Measurements from ENCODE around the gene SLC9A4. TPM values are rescaled to one million over a fixed set of nuclear protein-coding genes. Genes with fewer than 3 reads are reported as not detected.

SLC9A4 gene
- total RNA-seq, 1 donor from 2014 or later, result 1.3 TPM

GRCh38 chr2:102504833-102505232 lies 31.8 kb downstream of the SLC9A4 start:
- no peak for DNase-seq

GRCh38 chr2:102505290-102505689 lies 32.3 kb downstream of the SLC9A4 start:
- no peak for DNase-seq

DNA sequence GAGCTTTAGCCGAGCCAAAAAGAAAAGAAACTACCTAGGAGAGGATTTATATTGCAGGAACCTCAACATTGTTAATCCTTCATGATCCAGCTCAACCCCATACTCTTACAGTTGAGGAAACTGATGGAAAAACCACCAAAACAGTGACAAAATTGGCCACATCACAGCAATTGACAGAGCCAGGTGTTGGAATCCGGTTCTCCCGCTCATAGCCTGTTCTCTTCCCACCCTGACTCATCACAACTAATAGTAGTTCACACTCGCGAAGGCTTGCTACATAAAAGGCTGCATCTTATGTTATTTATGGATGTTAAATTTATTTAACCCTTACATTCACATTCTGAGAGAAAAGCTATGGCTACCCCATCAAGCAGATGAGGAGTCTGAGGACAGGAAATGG lies 33.7 kb downstream of the SLC9A4 start:
- DNase-seq, result no peak

DNA sequence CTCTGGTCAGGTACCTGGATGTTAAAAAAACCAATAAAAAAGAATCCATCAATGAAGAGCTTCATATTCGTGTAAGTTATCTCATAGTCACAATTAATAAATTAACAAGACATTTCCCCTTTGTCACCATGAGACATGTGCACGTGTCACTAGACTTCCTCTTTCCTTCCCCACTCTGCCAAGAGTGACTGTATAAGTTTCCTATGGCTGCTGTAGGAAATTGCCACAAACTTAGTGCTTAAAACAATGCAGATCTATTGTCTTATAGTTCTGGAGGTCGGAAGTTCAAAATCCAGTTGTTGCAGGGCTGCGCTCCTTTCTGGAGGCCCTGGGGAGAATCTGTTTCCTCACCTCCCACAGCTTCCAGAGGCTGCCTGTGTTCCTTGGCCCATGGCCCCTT lies 35.8 kb downstream of the SLC9A4 start:
- DNase-seq, result no peak

DNA sequence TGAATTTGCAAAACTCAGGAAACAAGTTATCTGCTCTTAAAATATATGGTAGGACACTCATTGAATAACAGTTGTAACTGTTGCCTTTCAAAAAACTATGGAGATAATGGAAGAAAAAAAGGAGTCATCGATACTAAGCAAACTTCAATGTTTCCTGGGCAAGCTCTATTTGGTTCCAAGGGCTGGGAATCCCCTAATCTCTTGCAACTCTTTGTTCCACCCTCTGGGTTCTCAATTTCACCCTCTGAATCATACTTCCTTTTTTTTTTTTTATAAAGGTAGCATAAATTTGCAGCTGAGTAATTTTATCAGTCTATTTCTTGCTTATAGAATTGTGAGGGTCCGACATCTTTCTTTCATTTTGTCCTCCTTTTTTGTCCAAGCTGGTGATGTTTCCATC lies 36.7 kb downstream of the SLC9A4 start:
- DNase-seq, result no peak

DNA sequence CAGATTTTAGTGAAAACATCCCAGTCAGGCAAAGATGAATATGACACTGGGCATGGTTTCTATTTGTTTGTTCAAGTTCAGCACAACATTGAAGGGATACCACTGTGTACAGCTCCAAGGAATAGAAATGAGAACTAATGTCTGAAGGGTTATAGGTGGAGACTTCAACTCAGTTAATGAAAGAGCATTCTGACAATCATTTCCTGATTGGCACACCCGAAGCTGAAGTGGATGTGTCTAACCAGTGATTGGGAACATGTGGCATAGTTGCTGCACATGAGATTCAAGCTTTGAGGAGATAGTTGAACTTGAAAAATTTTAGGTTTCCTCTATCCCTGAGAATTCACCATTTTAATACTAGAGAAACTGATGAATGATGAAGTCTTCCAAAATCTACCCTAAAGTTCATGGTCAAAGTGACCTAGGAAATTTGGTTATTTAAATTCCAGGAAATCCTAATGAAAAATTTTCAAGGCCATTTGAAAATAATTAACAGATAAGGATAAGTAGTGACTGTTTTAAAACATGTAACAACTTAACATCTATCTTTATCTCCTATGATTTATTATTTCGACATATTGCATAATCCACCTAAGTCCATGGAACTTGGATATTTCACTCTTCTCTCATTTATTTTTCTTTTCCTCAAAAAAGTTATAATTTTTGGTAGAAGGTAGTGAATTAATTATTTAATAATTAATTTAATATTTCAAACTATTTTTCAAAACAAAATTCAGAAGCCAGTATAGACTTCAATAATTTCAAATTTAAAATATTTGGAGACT lies 38.0 kb downstream of the SLC9A4 start:
- DNase-seq, result no peak

- DNase-seq, result no peak
These were observed 39.1 kb downstream of the SLC9A4 start for GRCh38 chr2:102512161-102512560.

DNA sequence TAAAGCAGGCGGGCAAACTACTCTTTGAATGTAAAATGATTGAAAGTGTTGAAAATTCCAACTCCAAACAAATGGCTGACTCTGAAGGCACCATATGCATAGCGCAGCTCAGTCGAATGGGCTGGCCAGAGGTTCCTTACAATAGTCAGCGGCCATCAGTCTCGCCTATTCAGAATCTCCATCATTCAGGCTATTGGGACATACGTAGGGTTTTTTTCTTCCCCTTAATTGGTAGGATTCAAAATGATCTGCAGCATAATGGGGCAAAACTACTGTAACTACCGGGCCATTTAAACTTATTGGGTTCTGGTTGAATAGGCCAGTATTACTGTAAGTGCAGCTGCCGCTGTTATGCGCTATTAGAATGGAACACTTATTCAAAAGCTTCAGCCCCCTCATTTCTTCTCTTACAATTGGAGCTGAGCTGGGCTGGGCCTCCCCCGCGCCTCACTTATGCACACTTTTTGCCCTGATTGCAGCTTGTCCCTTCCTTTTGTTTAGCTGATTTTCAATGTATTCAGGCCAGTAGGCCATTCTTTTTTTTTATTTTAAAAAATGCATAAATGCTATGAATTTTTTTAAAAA lies 40.4 kb downstream of the SLC9A4 start:
- DNase-seq, result no peak

DNA sequence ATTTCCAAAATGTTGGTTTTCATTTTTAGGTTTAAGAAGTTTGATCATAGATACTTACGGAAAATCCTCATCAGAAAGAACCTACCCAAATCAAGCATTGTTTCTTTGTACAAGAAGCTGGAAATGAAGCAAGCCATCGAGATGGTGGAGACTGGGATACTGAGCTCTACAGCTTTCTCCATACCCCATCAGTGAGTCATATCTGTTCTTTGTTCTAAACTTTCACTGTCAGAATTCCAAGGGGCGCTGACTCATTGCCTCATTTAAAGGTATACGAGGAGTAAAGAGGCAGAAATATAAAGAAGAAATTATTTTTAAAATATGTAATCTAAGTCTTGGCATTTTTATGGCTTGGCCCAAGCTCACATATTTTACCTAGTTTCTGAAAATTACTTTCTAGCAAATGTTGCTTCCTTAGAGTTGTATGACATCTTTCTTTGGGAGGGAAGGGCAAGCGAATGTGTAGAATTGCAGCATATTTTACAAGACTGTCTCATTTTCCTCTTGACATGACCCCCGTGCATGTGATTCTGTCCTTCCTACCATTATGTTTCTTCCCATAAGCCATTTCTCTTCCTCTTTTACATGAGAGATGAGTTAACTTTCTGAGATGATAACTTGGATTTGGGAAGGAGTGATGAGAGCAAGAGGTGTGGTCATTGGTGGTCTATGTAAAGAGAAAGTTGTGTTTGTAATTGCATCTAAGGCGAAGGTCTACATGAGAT lies 41.2 kb downstream of the SLC9A4 start:
- no peak for DNase-seq

- DNase-seq, result no peak
These were observed 42.8 kb downstream of the SLC9A4 start for GRCh38 chr2:102515851-102516250.

GRCh38 chr2:102518170-102518569 lies 45.1 kb downstream of the SLC9A4 start:
- DNase-seq, result no peak

DNA sequence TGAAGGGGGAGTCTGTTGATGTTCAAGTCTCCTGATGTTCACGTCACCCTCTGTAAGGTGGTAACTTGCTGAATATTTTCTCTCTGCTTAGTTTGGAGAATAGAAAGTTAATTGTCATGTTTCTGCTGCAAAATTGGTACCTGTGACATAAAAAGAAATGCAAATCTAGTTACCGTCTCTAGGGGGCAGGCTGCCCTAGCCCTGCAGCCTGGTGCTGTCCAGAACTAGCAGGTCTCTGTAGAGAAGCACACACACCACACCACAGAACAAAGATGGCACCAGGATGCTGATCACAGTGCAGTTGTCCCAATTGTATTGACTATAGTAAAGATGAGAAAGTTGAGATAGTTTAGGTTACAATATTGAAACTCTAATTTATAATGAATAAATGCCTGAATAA lies 47.0 kb downstream of the SLC9A4 start:
- DNase-seq, result no peak

- no peak for DNase-seq
These were observed 47.8 kb downstream of the SLC9A4 start for GRCh38 chr2:102520801-102521200.

- no peak for DNase-seq
These were observed 49.1 kb downstream of the SLC9A4 start for GRCh38 chr2:102522162-102522561.

- no peak for DNase-seq
These were observed 49.9 kb downstream of the SLC9A4 start for GRCh38 chr2:102522890-102523289.

GRCh38 chr2:102523651-102524050 lies 50.6 kb downstream of the SLC9A4 start:
- no peak for DNase-seq

DNA sequence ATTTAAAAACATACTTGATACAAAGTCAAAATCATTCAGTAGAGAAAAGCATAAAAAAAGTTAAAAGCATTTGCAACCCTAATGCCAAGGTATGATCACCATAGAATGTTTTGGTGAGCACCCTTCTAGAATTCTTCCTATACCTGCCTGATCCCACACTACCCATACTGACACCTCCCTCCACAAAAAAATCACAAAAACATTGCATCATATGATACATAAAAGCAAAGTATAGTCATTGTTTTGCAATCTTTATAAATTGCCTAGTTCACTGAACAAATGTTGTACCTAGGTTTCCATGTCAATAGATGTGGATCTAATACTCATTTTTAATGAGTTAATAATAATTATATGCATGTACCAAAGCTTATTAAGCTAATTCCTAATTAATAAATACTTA lies 54.1 kb downstream of the SLC9A4 start:
- DNase-seq, result no peak

DNA sequence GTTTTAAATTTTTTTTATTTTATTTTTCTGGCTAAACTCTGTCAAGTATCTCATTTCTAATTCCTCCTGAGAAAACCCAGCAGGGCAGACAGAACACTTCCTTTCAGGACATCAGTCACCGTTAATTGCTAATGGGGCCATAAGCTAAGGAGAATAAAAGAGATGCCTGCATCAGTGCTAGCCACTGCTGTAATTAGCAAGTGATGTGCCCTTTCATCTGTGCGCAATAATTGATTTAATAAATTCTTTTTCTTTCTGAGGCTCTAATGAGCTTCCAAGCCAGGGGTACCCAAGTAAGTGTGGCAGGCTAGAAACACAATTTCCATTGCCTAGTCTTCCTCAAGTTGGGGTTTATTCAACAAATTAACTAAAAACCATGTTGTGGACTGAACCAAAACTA lies 65.5 kb downstream of the SLC9A4 start:
- DNase-seq, result no peak

DNA sequence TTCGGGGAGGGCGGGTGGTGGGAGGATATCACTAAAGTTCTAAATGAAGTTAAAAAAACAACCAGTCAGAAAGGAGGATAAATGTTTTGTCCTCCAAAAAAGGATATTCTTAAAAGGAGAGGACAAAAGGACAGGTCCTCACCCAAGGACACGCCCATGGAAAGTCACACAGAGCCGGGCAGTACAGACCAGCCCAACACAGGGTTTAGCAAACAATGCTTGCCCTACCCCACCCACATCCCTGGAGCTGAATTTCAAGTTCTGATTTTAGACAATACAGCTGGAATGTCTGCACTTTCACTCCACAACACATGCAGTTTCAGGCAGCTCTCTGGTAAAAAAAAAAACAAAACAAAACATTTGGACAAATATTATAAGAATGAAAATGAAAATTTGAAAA lies 67.9 kb downstream of the SLC9A4 start:
- DNase-seq, result no peak

DNA sequence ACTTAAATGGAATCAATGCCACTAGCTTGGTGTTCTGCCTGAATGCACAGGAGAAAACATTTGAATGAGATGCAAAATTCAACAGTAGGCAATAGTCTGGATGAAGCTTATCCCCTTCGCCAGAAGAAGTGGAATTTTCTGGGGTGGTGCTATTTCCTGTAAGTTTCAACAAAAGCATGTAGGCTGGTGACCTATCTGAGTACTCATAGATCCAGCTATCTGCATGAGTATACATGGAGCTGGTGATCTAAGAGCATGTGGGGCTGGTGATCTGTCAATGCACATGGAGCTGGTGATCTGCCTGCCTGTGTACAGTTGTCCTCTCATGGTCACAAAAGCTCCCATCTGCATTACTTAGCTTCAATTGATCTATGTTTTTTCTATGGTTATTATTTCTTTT lies 71.2 kb downstream of the SLC9A4 start:
- DNase-seq, result no peak

DNA sequence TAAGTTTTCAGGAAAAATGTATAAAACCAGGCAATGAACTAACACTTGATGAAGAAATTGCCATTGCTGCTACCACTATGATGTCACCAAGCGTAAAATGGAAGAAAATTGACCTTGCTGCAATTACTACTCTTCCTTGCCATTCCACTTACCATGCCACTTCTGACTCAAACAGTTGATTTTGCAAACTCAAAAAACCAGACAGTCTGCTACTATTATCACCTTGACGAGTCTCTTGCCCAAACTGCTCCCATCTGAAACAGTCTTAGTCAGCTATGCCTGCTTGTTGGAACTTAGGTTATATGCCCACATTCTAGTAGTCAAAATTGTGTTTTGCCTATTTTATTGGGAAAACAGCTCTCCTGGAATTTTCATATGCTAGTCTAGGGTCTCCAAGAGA lies 74.4 kb downstream of the SLC9A4 start:
- DNase-seq, result no peak

GRCh38 chr2:102549027-102549426 lies 76.0 kb downstream of the SLC9A4 start:
- DNase-seq, result no peak

DNA sequence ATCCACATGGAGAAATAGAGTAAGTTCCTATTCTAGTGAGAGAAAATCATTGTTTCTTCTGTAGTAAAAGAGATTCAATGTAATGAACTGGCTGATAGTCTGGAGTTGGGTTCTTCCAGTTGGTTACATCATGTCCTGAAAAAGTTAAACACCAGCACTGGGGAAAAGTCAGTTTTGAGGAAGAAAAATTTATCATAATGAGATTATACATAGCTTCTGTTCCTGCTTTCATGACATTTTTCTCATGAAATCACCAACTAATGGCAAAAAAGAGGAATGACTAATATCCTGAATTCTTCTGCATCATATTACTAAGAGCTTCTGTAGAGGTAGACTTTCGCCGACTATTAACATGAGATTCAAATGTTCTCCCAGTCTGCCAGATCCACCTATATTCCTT lies 77.1 kb downstream of the SLC9A4 start:
- no peak for DNase-seq

Data from skin of body (tissue), 2 donors.